ENCODE results near the gene MYO1D. TPM values are rescaled to one million over a fixed set of nuclear protein-coding genes. Genes with fewer than 3 reads are reported as not detected.

MYO1D gene
- total and polyA plus RNA-seq, 4 donors = 22.0 to 75.8 (median 61.4) TPM

GRCh38 chr17:32492264-32492589, 384.7 kb downstream of the MYO1D start:
- 81 to 84% methylated on average over 4 of the region's 4 CpGs for WGBS, 2 donors
- Histone ChIP-seq H3K9me3 (ENCODE audit: control insufficient read depth in 4 of 4, insufficient read depth in 3 of 4, low read length in 3 of 4) (peaks cover 0 to 3% (median 0%) of the 10 kb centered on the region in 4 donors), H3K27me3 (ENCODE audit: control insufficient read depth in 3 of 3, insufficient read depth in 3 of 3, low read length in 2 of 3) (no peaks in the 10 kb centered on the region), H3K27ac (ENCODE audit: low read depth in 1 of 2, low read length in 1 of 2) (no peak overlapping the region), H3K4me1 (ENCODE audit: control insufficient read depth in 5 of 5, insufficient read depth in 5 of 5, low read length in 5 of 5) (peaks cover 0 to 38% (median 14%) of the 10 kb centered on the region in 5 donors), H3K9ac (ENCODE audit: insufficient read depth in 1 of 2, low read length in 2 of 2) (no peak overlapping the region), H3K36me3 (ENCODE audit: control insufficient read depth in 4 of 4, insufficient read depth in 4 of 4, low read length in 4 of 4) (peaks cover 0 to 10% (median 6%) of the 10 kb centered on the region in 4 donors), H3K4me3 (no peak overlapping the region)
- no peak for ATAC-seq (ENCODE audit: insufficient read depth, low FRiP score)
- DNase-seq = no peak
- TF ChIP-seq CTCF (IDR thresholded peaks at IDR 0.05; ENCODE audit: control extremely low read depth, extremely low read depth) = no peak

DNA sequence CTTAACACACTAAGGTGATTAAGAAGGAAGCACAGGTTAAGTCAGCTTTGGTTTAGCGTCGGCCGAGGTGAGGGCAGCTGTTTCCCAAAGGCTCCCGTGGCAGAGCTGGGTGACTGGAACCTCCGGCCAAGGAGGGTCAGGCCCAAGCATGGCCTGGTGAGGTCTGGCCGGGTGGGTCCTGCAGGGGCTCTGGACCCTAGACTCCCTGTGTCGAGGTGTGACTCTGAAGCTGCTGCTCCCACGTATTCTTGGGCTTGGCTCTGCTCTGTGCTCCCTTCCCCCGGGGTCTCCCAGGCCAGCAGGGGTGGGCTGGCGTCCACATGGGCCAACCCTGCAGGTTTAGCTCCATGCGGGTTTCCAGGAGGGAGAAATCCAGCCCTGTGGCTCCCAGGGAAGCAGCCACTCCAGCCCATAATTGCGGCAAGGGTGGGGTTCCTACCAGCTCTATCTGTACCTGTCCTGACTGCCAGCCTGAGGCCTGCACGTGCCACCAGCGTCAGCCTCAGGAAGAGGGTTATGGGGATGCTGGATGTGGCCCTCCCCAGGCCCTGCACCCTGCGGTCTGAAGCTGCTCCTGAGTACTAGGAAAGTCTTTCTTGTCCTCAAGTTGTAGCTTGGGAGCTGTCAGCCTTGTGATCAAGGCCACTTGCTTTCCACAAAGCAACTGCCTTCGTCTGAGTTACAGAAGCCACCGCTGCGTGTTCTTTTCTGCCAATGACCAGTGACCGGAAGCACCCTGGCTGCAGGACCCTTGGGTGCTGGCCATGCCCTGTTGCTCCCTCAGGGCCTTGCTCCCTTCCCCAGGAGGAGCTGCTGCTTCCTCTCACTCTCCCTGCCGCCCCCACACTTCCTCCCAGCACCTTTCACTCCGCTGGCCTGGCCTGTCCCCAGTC, 385.3 kb downstream of the MYO1D start:
- 84 to 87% methylated on average over 21 of the region's 21 CpGs for WGBS, 2 donors
- Histone ChIP-seq H3K4me1 (ENCODE audit: control insufficient read depth in 5 of 5, insufficient read depth in 5 of 5, low read length in 5 of 5) (peaks cover 0 to 38% (median 14%) of the 10 kb centered on the region in 5 donors), H3K27ac (ENCODE audit: low read depth in 1 of 2, low read length in 1 of 2) (no peak overlapping the region), H3K9ac (ENCODE audit: insufficient read depth in 1 of 2, low read length in 2 of 2) (no peak overlapping the region), H3K4me3 (no peak overlapping the region), H3K27me3 (ENCODE audit: control insufficient read depth in 3 of 3, insufficient read depth in 3 of 3, low read length in 2 of 3) (no peaks in the 10 kb centered on the region), H3K9me3 (ENCODE audit: control insufficient read depth in 4 of 4, insufficient read depth in 3 of 4, low read length in 3 of 4) (peaks cover 0 to 3% (median 0%) of the 10 kb centered on the region in 4 donors), H3K36me3 (ENCODE audit: control insufficient read depth in 4 of 4, insufficient read depth in 4 of 4, low read length in 4 of 4) (peaks cover 0 to 10% (median 6%) of the 10 kb centered on the region in 4 donors)
- DNase-seq (no peak), ATAC-seq (ENCODE audit: insufficient read depth, low FRiP score) (no peak)
- no peak for TF ChIP-seq CTCF (IDR thresholded peaks at IDR 0.05; ENCODE audit: control extremely low read depth, extremely low read depth)

DNA sequence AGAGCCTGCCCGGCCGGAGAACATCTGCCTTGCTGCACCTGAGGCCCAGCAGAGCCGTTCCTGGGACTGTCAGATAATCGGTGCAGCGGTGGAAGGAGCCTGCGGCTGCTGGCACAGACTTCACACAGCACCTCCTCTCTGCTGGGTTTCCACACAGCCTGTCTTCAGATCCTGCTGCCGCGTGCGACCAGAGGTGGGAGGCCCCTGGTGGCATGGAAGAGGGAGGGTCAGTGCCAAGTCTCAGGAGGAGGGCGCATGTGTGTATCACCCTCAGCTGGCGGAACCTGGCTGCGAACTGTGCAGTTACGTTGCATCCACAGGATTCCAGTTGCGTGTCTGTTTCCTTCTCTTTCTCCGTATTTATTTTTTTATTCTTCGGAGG, 386.8 kb downstream of the MYO1D start:
- no peak overlapping the region for H3K4me3 ChIP-seq
- H3K9ac ChIP-seq (ENCODE audit: insufficient read depth in 1 of 2, low read length in 2 of 2) = no peak overlapping the region
- 85 to 89% methylated on average over 16 of the region's 16 CpGs for WGBS, 2 donors
- peaks cover 0 to 35% (median 11%) of the 10 kb centered on the region in 5 donors for H3K4me1 ChIP-seq (ENCODE audit: control insufficient read depth in 5 of 5, insufficient read depth in 5 of 5, low read length in 5 of 5)
- no peaks in the 10 kb centered on the region for H3K27me3 ChIP-seq (ENCODE audit: control insufficient read depth in 3 of 3, insufficient read depth in 3 of 3, low read length in 2 of 3)
- no peak for DNase-seq
- TF ChIP-seq CTCF (IDR thresholded peaks at IDR 0.05; ENCODE audit: control extremely low read depth, extremely low read depth) = no peak
- ATAC-seq (ENCODE audit: insufficient read depth, low FRiP score) = no peak
- peaks cover 0 to 10% (median 6%) of the 10 kb centered on the region in 4 donors for H3K36me3 ChIP-seq (ENCODE audit: control insufficient read depth in 4 of 4, insufficient read depth in 4 of 4, low read length in 4 of 4)
- H3K9me3 ChIP-seq (ENCODE audit: control insufficient read depth in 4 of 4, insufficient read depth in 3 of 4, low read length in 3 of 4) = peaks cover 0 to 3% (median 0%) of the 10 kb centered on the region in 4 donors
- H3K27ac ChIP-seq (ENCODE audit: low read depth in 1 of 2, low read length in 1 of 2) = no peak overlapping the region
